ENCODE measurements around the gene HAUS7.
A peak's percentile ranks its signal among the peaks of the same experiment; 100 is the strongest.

Gene HAUS7

GRCh38 chrX:153475751-153476281 is 5.4 kb upstream of the HAUS7 start:
- DNase-seq: no peak

- DNase-seq: no peak
Measured at GRCh38 chrX:153475271-153475670, 4.9 kb upstream of the HAUS7 start.

GRCh38 chrX:153474718-153475117 is 4.3 kb upstream of the HAUS7 start:
- DNase-seq: peak; percentile 40

- DNase-seq: no peak
Measured at GRCh38 chrX:153474266-153474665, 3.9 kb upstream of the HAUS7 start.

- DNase-seq: no peak
Measured at GRCh38 chrX:153473126-153473525, 2.8 kb upstream of the HAUS7 start.

- DNase-seq: no peak
Measured at GRCh38 chrX:153471663-153472280, 1.4 kb upstream of the HAUS7 start.

GRCh38 chrX:153469811-153470410 is 465 bp downstream of the HAUS7 start:
- DNase-seq: no peak

GRCh38 chrX:153468008-153468580 is 2.3 kb downstream of the HAUS7 start:
- DNase-seq: no peak

- DNase-seq: no peak
Measured at GRCh38 chrX:153465691-153466380, 4.5 kb downstream of the HAUS7 start.

- DNase-seq: no peak
Measured at GRCh38 chrX:153464116-153464515, 6.3 kb downstream of the HAUS7 start.

GRCh38 chrX:153463556-153463955 is 6.8 kb downstream of the HAUS7 start:
- DNase-seq: no peak

- no peak for DNase-seq
Measured at GRCh38 chrX:153463031-153463430, 7.3 kb downstream of the HAUS7 start.

- DNase-seq: no peak
Measured at GRCh38 chrX:153462291-153462690, 8.1 kb downstream of the HAUS7 start.

GRCh38 chrX:153460826-153461225 is 9.6 kb downstream of the HAUS7 start:
- DNase-seq: peak; percentile 33

GRCh38 chrX:153459986-153460385 is 10.4 kb downstream of the HAUS7 start:
- no peak for DNase-seq

GRCh38 chrX:153458476-153458875 is 11.9 kb downstream of the HAUS7 start:
- no peak for DNase-seq

GRCh38 chrX:153457827-153458466 is 12.4 kb downstream of the HAUS7 start:
- DNase-seq: no peak

- DNase-seq: no peak
Measured at GRCh38 chrX:153457136-153457825, 13.1 kb downstream of the HAUS7 start.

- DNase-seq: no peak
Measured at GRCh38 chrX:153456704-153457103, 13.7 kb downstream of the HAUS7 start.

GRCh38 chrX:153456161-153456560 is 14.2 kb downstream of the HAUS7 start:
- no peak for DNase-seq

GRCh38 chrX:153455571-153455970 is 14.8 kb downstream of the HAUS7 start:
- no peak for DNase-seq

GRCh38 chrX:153454901-153455550 is 15.3 kb downstream of the HAUS7 start:
- DNase-seq: no peak
